ENCODE results near the gene NPTX2. TPM values are rescaled to one million over a fixed set of nuclear protein-coding genes. Genes with fewer than 3 reads are reported as not detected.
"Not testable (repeated sequence)": the region's sequence is repeated elsewhere in the genome, so short reads cannot be mapped to it uniquely, and the experiment has no call there.

NPTX2 gene, protein sequence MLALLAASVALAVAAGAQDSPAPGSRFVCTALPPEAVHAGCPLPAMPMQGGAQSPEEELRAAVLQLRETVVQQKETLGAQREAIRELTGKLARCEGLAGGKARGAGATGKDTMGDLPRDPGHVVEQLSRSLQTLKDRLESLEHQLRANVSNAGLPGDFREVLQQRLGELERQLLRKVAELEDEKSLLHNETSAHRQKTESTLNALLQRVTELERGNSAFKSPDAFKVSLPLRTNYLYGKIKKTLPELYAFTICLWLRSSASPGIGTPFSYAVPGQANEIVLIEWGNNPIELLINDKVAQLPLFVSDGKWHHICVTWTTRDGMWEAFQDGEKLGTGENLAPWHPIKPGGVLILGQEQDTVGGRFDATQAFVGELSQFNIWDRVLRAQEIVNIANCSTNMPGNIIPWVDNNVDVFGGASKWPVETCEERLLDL
- 10 to 100 TPM in 2 of 4 donors, 1 to 10 TPM in 2; 2.2 to 14.9 (median 7.1) TPM for total RNA-seq

DNA sequence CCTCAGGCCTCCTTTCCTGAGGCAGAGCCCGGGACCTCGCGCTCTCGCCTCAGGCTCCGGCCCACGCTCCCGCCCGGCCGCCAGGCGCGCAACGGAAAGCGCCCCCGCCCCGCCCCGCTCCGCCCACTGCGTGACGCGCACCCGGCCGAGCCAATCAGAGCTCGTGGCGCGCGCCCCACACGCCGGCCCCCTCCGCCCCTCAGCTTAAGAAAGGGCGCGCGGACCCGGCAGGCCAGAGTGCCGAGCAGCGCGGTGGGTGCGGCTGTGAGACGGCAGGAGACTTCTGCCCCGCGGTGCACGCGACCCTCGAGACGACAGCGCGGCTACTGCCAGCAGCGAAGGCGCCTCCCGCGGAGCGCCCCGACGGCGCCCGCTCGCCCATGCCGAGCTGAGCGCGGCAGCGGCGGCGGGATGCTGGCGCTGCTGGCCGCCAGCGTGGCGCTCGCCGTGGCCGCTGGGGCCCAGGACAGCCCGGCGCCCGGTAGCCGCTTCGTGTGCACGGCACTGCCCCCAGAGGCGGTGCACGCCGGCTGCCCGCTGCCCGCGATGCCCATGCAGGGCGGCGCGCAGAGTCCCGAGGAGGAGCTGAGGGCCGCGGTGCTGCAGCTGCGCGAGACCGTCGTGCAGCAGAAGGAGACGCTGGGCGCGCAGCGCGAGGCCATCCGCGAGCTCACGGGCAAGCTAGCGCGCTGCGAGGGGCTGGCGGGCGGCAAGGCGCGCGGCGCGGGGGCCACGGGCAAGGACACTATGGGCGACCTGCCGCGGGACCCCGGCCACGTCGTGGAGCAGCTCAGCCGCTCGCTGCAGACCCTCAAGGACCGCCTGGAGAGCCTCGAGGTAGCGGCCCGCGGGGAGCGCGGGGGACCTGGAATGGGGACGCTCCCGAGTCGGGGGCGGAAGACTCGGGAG lies at the start of gene NPTX2:
NPTX2 (plus strand) TSS at position 235 of the 909 bp plus-strand sequence; CDS start at position 412, 177 bp downstream.
- ATAC-seq (ENCODE audit: low FRiP score): no peak
- DNase-seq (ENCODE audit: low spot score): no peak

DNA sequence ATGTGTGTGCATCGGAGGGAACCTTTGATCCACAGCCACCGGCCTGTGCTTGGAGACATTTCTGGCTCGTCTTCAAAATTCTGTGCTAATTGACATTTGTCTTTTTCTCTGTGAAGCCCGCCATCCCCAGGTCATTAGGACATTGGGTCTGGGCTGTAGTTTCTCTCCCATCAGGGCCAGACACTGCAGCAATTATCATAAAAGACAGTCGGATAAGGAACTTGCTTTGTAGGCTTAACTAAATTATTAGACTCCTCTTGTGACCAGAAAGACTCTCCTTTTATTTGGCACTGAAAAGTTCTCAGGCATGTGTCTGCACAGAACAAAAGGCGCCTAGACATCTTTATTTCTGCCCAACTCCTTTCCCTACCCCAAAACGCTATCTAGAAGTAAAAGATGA lies 49.1 kb upstream of the NPTX2 start:
- ATAC-seq (ENCODE audit: low FRiP score) (no peak), DNase-seq (ENCODE audit: low spot score) (no peak)
- TF ChIP-seq, protein P1, sequence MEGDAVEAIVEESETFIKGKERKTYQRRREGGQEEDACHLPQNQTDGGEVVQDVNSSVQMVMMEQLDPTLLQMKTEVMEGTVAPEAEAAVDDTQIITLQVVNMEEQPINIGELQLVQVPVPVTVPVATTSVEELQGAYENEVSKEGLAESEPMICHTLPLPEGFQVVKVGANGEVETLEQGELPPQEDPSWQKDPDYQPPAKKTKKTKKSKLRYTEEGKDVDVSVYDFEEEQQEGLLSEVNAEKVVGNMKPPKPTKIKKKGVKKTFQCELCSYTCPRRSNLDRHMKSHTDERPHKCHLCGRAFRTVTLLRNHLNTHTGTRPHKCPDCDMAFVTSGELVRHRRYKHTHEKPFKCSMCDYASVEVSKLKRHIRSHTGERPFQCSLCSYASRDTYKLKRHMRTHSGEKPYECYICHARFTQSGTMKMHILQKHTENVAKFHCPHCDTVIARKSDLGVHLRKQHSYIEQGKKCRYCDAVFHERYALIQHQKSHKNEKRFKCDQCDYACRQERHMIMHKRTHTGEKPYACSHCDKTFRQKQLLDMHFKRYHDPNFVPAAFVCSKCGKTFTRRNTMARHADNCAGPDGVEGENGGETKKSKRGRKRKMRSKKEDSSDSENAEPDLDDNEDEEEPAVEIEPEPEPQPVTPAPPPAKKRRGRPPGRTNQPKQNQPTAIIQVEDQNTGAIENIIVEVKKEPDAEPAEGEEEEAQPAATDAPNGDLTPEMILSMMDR (IDR thresholded peaks at IDR 0.05): no peak

More for the DNA sequence above, at the start of gene NPTX2:
- TF ChIP-seq, protein P1 (IDR thresholded peaks at IDR 0.05): no peak

DNA sequence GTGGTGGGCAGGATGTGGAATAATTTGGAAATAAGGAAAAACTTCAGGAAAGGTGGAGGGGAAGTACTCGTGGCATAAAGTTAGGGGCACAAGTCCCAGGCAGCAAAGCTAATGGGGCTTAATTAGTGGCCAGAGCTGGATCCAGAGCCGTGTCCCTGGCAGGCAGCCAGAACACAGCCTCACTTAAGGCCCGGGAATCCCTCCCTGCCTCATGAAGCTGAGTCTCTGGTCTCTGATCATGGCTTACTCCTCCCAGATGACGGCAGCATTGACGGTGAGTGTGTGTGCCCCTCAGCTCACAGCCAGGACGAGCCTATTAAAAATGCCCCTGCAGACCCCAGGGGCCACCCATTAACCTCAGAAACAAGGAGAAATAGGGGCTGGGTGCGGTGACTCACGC lies 48.2 kb upstream of the NPTX2 start:
- DNase-seq (ENCODE audit: low spot score) (no peak), ATAC-seq (ENCODE audit: low FRiP score) (no peak)
- TF ChIP-seq, protein P1 (IDR thresholded peaks at IDR 0.05): no peak

DNA sequence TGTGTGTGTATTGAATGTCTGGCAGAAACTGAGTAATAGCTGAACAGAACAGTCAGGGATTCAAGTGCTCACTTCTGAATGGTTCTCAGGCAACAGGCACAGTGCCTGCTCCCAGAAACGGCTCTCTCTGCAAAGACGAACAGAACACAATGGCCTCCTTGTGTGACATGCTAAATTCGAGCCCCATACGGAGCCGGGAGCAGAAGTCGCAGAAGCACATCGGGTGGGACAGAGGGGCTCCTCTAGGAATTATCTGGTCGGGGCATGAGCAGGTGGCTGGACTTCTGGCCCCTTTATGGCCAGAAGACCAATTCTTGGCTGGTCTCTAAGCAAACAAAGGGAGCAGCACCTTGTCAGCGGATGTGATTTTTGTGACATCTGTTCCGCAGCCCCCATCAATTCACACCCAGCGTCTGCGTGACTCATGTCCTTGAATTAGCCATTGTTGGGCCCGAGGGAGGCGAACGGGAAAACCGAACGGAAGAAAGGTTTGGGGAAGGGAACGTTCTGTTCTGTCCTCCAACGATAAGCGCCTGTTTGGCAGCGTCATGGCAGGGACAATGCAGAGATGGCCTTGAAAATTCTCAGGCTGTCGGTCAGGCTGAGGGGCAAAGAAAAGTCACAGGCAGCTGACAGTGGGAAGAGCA lies 47.3 kb upstream of the NPTX2 start:
- TF ChIP-seq, protein P1 (IDR thresholded peaks at IDR 0.05): no peak
- DNase-seq (ENCODE audit: low spot score) (no peak), ATAC-seq (ENCODE audit: low FRiP score) (no peak)

DNA sequence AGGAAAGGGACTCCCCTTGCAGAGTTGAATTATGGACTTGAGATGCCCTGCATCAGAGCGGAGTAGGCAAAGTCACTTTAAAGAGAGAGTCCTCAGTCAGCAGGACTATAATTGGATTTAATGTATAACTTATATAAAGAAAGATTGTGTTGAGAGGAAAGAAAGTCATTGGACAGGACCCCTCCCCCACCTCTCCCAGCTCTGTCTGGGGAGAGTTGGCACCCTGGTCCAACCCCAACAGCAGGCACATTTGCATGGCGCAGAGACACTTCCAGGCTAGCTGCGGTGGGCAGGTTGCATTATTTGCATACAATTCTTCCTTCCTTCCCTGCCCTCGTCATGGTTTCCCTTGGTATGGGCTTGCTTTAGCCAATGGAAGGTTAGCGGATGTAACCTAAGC lies 46.1 kb upstream of the NPTX2 start:
- DNase-seq (ENCODE audit: low spot score) (no peak), ATAC-seq (ENCODE audit: low FRiP score) (no peak)
- TF ChIP-seq, protein P1 (IDR thresholded peaks at IDR 0.05): no peak

DNA sequence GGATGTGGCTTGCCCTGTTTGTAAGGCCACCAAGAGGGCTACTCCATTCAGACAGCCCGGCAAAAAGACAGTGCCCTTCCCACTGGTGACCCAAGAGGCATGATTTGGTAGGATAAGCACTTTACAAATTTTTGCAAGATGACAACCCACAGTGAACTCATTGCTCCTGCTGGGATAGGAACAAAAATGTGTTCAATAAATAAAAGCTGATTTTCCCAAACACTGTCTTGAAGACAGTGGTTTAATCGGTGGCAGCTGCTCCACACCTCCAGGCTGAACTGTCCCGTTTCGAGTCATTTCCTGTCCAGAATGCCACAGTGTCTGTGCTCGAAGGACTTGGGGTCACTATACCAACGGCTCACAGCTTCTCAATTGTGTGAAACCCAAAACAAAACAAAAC lies 45.1 kb upstream of the NPTX2 start:
- no peak for DNase-seq (ENCODE audit: low spot score)
- no peak for ATAC-seq (ENCODE audit: low FRiP score)
- TF ChIP-seq, protein P1 (IDR thresholded peaks at IDR 0.05): no peak

DNA sequence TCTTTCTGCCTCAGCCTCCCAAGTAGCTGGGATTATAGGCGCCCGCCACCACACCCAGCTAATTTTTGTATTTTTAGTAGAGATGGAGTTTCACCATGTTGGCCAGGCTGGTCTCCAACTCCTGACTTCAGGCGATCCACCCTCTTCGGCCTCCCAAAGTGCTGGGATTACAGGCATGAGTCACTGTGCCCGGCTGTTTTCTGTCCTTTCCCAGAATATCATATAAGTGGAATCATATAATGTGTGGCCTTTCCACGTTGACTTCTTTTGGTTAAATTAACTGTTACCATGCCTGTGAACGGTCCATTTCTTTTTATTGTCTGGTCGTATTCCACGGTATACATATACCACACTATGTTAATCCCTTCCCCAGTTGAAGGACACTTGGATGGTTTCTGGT lies 44.4 kb upstream of the NPTX2 start:
- not testable (repeated sequence) for ATAC-seq (ENCODE audit: low FRiP score); DNase-seq (ENCODE audit: low spot score)
